Natural killer cell treated with Interleukin-12 subunit alpha and Interleukin-12 subunit beta and Interleukin-15 and Interleukin-18, amount 100 ng/mL, for 72 hours (primary cell): ENCODE measurements around the gene PPBP. TPM values are rescaled to one million over a fixed set of nuclear protein-coding genes. Genes with fewer than 3 reads are reported as not detected.
"Not testable (repeated sequence)": the region's sequence is repeated elsewhere in the genome, so short reads cannot be mapped to it uniquely, and the experiment has no call there.

Experiments used
- ATAC-seq, 2 donors: fragments of 150-1000 bp; cut with Tn5 transposase in 1 of 2; sonication (Bioruptor Pico), chemical (Tn5 transposase) in 1 of 2; 2 replicates each; pipeline ENCODE4 v1.10.0; 2021
- DNase-seq: peaks from one replicate; pipeline ENCODE4 v3.0.0; 2022; ENCODE audit warnings: low spot score
- H3K27ac Mint-ChIP-seq, 2 donors: 1 replicate in 1 of 2; 2 replicates in 1 of 2; pipeline ENCODE4 v1.8.0; 2022; ENCODE audit warnings: mixed read lengths in 2 of 2, mild to moderate bottlenecking in 1 of 2, moderate library complexity in 1 of 2
- H3K27me3 Mint-ChIP-seq, 2 donors: 1 replicate in 1 of 2; 2 replicates in 1 of 2; pipeline ENCODE4 v1.8.0; 2022; ENCODE audit warnings: mixed read lengths in 2 of 2
- H3K36me3 Mint-ChIP-seq: one replicate; pipeline ENCODE4 v1.8.0; 2022; ENCODE audit warnings: mixed read lengths
- H3K4me1 Mint-ChIP-seq, 2 donors: 1 replicate in 1 of 2; 2 replicates in 1 of 2; pipeline ENCODE4 v1.8.0; 2022; ENCODE audit warnings: low read depth in 2 of 2, mixed read lengths in 2 of 2, mild to moderate bottlenecking in 1 of 2
- H3K4me3 Mint-ChIP-seq: one replicate; pipeline ENCODE4 v1.8.0; 2022; ENCODE audit warnings: mixed read lengths
- H3K9me3 Mint-ChIP-seq: 2 replicates; pipeline ENCODE4 v1.8.0; 2022; ENCODE audit warnings: mixed read lengths
- total RNA-seq, 2 donors: library from RNA; stranded (reverse); gene quantifications; one replicate each; pipeline ENCODE4 v1.2.3, GENCODE V29; 2022

PPBP gene
- total RNA-seq, 2 donors from 2014 or later: not detected

DNA sequence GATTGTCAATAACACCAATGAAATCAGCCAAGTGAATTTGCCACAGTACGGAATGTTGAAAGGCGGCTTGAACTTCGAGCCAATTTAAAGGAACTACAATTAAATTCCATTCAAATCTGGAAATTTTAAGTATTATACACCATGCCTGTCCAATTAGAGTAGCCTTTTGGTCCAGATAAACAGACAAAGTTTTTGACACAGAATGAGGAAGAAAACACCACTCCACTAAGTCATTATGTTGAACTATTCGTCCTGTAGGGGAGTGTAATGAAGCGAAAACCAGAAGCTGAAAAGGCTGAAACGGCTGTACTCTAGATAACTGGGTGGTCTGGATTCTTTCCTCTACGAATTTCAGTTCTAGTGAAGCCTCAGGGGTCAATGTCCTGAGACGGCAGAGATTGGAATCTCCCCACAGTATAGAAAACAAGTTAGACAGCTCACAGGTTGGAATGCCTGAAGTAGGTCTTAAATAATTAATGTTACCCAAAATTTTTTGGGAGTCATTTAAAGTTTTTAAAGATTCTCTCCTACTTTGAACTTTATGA lies 37.5 kb downstream of the PPBP start:
- not testable (repeated sequence) for H3K36me3 Mint-ChIP-seq, H3K27me3 Mint-ChIP-seq, H3K4me3 Mint-ChIP-seq, ATAC-seq, H3K4me1 Mint-ChIP-seq, DNase-seq, H3K27ac Mint-ChIP-seq
- peaks cover 15% of the 10 kb centered on the region for H3K9me3 Mint-ChIP-seq

DNA sequence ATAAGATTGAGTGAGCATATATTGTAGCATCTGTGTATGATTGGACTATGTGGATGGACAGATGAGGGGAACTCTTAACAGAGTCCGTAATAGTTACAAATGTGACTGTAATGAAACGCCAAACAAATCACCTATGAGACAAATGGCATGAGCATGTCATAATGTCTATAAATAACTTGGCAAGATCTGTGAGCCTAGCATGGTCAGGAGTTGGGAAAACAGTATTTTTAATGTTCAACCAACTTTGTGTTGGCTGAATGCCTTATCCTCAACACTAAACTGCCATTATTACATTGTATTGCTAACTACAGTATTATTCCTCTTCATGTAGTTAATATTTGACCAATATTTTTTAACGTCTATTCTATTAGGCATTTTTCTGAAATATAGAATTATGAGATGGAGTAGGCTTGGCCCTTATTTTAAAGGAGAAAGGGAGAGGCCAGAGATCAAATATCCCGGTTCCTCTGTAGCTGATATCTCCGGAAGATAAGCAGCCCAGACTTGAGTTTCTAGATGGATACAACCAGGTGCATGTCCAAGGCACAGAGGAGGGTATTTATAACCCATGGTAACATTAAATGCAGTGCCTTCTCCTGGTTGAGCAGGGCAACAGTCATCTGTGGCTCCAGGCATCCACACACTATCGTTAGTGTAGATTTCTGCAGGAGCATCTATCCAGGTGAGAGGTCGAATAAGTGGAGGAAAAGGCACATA lies 38.8 kb downstream of the PPBP start:
- no peak overlapping the region for H3K27ac Mint-ChIP-seq
- no peaks in the 10 kb centered on the region for H3K4me1 Mint-ChIP-seq
- H3K4me3 Mint-ChIP-seq: no peak overlapping the region
- peaks cover 8% of the 10 kb centered on the region for H3K9me3 Mint-ChIP-seq
- peaks cover 5% of the 10 kb centered on the region for H3K36me3 Mint-ChIP-seq
- DNase-seq (no peak), ATAC-seq (no peak)
- peaks cover 18 to 20% of the 10 kb centered on the region in 2 donors for H3K27me3 Mint-ChIP-seq

DNA sequence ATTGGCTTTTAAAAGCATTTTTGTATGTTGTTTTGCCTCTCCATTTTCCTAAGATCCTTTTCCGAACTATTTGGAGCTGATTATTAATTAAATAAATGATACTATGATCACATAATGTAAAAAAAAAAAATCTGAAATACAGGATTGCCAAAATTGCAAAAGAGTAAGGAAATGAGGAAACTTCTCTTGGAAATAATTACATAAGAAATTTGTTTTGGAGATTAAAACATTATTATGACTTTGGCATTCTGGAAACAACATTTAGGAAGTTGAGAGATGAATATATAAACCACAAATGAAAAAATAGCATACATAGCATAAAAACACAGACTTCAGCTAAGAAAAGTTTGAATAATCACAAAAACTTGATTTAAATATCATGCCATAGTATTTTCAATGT lies 39.7 kb downstream of the PPBP start:
- H3K4me3 Mint-ChIP-seq: no peak overlapping the region
- peaks cover 8% of the 10 kb centered on the region for H3K9me3 Mint-ChIP-seq
- no peak overlapping the region for H3K27ac Mint-ChIP-seq
- peaks cover 22 to 26% of the 10 kb centered on the region in 2 donors for H3K27me3 Mint-ChIP-seq
- H3K4me1 Mint-ChIP-seq: no peaks in the 10 kb centered on the region
- ATAC-seq (no peak), DNase-seq (no peak)
- H3K36me3 Mint-ChIP-seq: peaks cover 5% of the 10 kb centered on the region

DNA sequence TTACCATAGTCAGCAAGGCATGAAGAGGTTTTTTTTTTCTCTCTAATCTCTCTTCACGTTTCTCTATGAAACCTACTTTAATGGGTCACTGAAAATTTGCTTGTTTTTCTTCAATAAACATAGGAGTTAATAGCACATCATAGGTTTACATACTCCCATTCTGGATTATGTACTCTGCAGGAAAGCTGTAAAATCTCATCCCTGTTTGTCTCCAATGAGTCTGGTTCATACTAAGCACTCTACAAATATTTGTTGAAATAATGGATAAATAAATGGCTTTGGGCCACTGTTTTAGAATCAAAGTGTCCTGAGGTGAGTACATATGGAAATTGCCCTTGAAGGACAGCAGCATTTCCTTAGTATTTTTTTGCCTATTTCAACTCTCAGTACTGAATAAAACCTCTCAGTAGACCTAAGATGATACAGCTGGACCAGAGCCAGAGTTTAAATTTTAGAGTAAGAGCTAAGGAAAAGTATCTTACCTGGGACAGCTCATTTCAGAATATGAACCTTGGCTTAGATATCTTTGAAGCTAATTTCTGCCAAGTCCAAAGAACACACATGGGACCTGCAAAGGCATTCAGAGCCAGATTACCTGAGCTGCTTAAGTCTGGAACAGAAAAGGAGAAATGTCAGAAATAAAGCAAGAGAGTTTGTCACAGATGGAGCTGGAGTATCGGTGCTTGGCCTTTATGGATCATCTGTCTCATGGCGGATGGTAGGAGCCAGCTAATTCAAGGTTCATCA lies 40.6 kb downstream of the PPBP start:
- ATAC-seq (no peak), DNase-seq (no peak)
- Mint-ChIP-seq H3K27ac (no peak overlapping the region), H3K27me3 (peaks cover 28 to 35% of the 10 kb centered on the region in 2 donors), H3K4me3 (no peak overlapping the region), H3K36me3 (peaks cover 5% of the 10 kb centered on the region), H3K9me3 (peaks cover 5% of the 10 kb centered on the region), H3K4me1 (no peaks in the 10 kb centered on the region)

DNA sequence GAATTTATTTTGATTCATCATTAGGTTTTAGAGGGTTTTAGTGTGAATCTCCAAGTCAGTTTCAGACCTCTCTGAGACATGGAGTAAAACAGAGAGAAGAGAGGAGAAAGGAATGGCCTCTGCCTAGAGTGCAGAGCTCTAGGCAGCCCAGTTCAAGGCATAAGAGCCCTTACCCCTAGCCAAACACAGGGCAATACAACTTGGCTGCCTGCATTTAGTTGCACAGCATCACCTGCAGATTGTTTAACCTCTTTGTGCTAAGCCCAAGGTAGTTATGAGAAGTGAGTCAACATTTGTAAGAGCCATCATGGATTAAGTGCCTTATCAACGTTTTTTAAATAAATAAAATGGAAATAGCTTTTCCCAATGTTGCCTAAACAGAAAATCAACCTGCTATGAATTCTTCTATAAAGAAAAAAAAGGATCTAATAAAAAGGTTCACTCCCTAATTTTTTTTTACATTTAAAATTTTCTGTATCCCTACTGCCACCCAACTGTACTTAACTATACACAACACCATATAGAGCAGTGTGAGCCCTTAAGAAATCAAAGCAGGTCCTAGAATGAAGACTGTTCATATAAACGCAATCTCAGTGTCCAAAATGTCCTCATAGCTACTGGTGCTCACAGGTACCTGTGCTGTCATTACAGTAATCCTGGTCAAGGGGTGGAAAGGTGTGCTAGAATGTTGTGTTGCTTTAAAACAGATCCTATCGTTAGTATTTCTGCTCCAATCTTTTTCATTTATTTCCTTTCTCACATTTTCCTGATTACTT lies 42.1 kb downstream of the PPBP start:
- Mint-ChIP-seq H3K4me1 (no peaks in the 10 kb centered on the region), H3K27me3 (peaks cover 28 to 37% of the 10 kb centered on the region in 2 donors), H3K27ac (no peak overlapping the region), H3K4me3 (no peak overlapping the region), H3K9me3 (peaks cover 5% of the 10 kb centered on the region), H3K36me3 (peaks cover 5% of the 10 kb centered on the region)
- DNase-seq: no peak
- no peak for ATAC-seq

DNA sequence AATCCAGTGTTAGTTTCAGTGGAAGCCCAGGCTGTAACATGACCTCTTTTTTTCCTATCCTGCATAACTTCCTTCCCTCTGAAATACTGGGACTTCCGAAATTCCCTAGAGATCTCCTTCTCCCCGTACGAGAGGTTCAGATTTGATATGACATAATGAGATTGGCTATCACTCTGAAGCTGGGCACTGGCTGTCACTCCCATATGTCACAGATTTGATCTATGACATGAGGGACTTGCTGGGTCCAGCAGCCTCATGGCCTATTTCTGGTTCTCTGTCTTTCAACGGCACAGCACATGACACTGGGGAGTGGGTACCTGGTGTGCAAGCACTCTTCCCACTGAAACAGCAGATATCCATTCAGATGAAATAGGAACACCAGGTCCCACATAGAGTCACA lies 42.9 kb downstream of the PPBP start:
- no peak overlapping the region for H3K4me3 Mint-ChIP-seq
- H3K36me3 Mint-ChIP-seq: peaks cover 5% of the 10 kb centered on the region
- DNase-seq (no peak), ATAC-seq (no peak)
- peaks cover 28 to 37% of the 10 kb centered on the region in 2 donors for H3K27me3 Mint-ChIP-seq
- no peak overlapping the region for H3K27ac Mint-ChIP-seq
- H3K4me1 Mint-ChIP-seq: no peaks in the 10 kb centered on the region
- peaks cover 10% of the 10 kb centered on the region for H3K9me3 Mint-ChIP-seq

DNA sequence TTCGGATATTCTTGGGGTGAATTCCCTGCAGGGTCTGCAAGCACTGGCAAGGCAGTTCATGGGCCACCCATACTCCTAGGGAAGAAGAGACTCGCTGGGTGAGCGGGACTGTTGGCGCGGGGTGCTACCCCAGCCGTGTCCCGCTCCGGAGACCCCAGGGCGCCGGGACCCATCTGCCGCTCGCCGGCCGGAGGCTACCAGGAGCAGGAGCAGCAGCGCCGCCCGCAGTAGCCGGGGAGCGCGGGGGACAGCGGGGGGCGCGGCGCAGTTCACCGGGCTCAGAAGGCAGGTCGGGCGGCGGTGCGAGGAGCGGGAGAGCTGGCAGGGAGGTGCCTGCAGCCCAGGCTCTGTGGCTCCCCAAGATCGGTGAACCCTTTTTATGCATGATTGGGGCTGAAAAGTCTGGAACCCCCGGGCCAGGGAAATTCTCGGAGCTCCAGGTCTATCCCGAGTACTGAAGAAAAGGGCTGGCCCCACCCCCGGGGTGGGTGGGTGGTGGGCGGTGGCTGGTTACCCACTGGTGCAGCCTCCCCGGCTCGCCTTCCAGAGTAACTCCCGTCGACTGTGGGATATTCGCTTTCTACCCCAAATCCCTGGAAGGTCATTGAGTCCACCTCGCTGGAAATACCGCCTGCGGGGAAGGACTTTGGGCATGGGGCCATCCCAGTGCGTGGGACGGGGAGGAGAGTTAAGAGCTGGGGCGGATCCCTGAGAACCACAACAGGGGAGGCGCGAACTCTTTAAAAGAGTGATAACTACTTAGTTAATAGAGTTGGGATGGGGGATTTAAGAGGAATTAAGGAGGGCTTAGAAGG lies 43.7 kb downstream of the PPBP start:
- no peak overlapping the region for H3K4me3 Mint-ChIP-seq
- peaks cover 6% of the 10 kb centered on the region for H3K9me3 Mint-ChIP-seq
- no peak overlapping the region for H3K27ac Mint-ChIP-seq
- peaks cover 26 to 37% of the 10 kb centered on the region in 2 donors for H3K27me3 Mint-ChIP-seq
- H3K36me3 Mint-ChIP-seq: peaks cover 5% of the 10 kb centered on the region
- H3K4me1 Mint-ChIP-seq: no peaks in the 10 kb centered on the region
- ATAC-seq: no peak
- no peak for DNase-seq

DNA sequence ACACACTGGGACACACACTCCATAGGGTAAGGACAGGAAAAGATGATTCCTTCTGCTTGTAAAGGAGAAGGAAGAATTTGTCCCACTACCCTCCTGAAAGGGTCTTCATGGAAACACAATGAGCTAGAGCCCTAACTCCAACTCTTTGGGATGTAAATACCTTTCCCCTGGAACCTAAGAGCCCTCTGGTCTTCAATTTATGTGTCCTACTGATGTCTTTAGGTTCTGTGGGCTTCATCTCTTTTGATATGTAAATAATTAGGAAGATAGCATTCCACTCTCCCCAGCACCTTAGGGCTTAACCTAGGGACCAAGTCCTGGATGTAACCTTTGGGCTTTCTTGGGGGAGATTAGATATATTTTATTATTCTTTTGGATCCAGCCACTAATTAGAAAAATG lies 44.4 kb downstream of the PPBP start:
- ATAC-seq: no peak
- peaks cover 26 to 37% of the 10 kb centered on the region in 2 donors for H3K27me3 Mint-ChIP-seq
- H3K4me3 Mint-ChIP-seq: no peak overlapping the region
- no peak for DNase-seq
- peaks cover 5% of the 10 kb centered on the region for H3K36me3 Mint-ChIP-seq
- H3K27ac Mint-ChIP-seq: no peak overlapping the region
- peaks cover 6% of the 10 kb centered on the region for H3K9me3 Mint-ChIP-seq
- no peaks in the 10 kb centered on the region for H3K4me1 Mint-ChIP-seq

DNA sequence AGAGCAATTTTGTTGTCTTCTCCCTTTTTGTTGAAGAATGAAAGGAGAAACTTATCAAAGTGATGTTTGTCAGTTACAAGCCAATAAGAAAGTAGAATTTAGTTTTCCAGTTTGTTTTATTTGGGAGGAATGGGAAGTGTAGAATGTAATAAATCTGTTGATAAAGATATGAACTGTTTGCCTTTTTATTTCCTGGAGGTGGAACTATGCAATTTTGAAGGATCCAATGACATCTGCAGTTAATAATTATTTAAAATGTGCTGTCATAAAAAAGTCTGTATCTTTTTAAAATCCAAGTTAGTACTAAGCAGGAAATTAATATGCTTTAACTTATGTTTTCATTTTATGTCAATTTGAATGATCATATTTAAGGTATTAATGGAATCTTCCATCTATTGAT lies 51.0 kb downstream of the PPBP start:
- peaks cover 6% of the 10 kb centered on the region for H3K9me3 Mint-ChIP-seq
- no peak overlapping the region for H3K27ac Mint-ChIP-seq
- H3K36me3 Mint-ChIP-seq: no peaks in the 10 kb centered on the region
- ATAC-seq: no peak
- H3K4me1 Mint-ChIP-seq: no peaks in the 10 kb centered on the region
- H3K27me3 Mint-ChIP-seq: no peaks in the 10 kb centered on the region
- no peak for DNase-seq
- no peak overlapping the region for H3K4me3 Mint-ChIP-seq

Other genes starting within 250 kb of the PPBP start
- 100 to 1,000 TPM in 1 of 2 donors, 10 to 100 TPM in 1; 61.9 to 159 TPM for gene CXCL8, start 247.6 kb downstream of the PPBP start, total RNA-seq
- gene CXCL6, start 151.5 kb downstream of the PPBP start, total RNA-seq: not detected
- not detected for gene PF4V1, start 134.9 kb downstream of the PPBP start, total RNA-seq
- gene CXCL1, start 118.8 kb downstream of the PPBP start, total RNA-seq: under 1 TPM in 1 of 2 donors, not detected in 1; 0.78 TPM
- gene PF4, start 6.2 kb downstream of the PPBP start, total RNA-seq: not detected
- gene CXCL5, start 10.5 kb upstream of the PPBP start, total RNA-seq: not detected
- gene CXCL3, start 50.5 kb upstream of the PPBP start, total RNA-seq: not detected
- under 1 TPM; 0.36 to 0.61 TPM for gene CXCL2, start 111.0 kb upstream of the PPBP start, total RNA-seq
- gene MTHFD2L, start 169.9 kb upstream of the PPBP start, total RNA-seq: 10 to 100 TPM in 1 of 2 donors, 1 to 10 TPM in 1; 8.4 to 14.5 TPM